ENCODE data around the gene AKAP6.

AKAP6 gene

DNA sequence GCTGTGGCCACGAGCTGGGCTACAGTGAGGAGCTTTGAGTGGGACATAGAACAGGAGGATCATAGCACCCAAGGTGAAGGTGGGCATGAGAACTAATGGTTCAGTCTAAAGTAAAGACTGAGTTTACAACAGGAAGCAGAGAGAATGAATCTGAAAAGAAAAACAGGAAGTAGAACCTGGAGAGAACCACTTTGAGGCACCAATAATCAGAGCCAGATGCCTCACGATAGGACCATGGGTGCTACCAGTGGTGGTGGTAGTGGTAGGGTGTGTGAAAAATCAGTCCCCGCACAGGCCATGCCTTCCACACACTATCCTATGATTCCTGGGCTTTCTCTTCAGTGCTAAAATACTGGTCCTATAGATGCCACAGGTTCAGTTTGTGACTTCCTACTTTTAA lies 293.6 kb downstream of the AKAP6 start:
- no peak for DNase-seq (ENCODE audit: low spot score)

DNA sequence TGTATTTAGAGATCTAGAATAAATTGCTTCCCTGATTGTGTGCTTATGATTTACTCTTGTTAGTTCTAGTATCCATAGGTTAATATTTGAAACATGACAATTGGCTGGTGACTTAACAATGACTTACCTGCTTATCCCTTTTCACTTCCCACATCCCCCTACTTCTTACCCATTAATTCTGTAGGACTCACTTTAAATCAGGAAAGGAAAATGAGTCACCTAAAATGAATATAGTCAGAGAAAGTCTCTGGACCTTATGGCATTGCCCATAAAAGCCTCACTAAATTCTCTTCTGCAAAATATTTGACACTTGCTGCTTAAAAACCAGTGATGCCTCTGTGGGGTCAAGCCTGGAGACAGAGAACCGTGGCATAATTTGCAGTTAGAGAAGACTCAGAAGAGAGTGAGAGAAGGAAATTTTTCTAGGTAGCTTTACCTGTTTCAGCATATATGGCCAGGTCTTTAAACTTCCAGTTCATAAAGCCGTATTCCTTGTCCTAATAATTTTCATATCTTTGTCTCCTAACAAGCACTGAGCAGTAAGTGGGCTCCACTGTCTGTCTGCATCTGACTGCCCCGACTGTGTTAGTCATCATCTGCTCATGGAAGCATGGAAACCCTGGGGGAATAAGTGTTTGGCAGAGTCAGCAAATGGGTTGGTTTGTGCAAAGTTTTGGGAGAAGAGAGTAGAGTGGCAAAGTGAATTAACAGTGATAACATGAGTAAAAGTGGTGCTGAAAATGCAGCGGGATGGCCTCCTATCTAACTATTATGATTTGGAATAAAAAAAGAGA lies 294.4 kb downstream of the AKAP6 start:
- DNase-seq (ENCODE audit: low spot score): no peak

DNA sequence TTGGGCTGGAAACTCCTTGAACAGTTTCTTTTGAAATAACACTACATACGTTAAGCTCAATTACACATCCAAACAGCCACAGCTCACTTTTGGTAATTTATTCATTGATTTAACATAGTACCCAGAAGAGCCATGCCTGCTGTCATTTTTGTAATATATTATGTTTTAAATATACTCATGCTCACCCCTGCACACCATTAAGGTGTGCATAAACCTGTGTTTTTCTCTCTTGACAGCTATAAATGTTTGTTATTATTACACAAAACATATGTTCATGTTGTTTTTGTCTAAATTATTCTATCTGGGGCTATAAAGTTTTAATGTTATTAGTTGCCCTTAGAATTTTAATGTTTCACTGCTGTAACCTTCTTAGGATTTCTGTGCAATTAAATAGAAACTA lies 296.1 kb downstream of the AKAP6 start:
- DNase-seq (ENCODE audit: low spot score): no peak

DNA sequence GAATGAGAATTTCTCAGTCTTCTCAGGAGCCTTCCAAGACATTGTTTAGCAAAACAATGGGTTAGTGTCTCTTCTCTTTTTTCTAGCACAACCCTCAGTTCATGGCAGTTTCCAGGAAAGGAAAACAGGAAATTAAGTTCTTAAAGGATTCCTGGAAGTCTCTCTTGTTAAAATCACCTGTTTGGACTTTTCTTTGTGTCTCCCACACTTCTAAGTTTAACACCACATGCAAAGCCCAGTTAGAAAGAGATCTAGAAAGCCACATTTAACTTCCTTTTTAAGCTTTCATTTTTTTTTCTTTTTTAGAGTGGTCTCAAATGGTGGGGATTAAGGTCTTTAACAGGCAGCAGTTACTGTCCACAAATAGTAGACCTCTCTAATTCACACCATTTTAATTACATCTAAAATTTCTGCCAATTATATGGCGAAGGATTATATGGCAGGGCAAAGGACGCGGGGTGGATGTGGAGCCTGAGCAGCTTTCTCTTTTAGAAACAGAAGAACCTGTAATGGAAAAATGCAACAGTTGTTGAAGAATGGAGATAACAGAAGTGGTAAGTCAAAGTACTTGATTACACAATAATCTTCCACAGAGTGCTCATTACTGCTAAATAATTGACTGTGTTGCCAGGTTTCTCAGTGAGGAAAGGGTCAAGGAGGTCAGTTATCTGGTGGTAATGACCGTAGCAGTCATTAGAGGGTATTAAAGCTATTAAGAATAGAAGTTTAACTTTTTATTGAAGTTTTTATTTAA lies 298.6 kb downstream of the AKAP6 start:
- no peak for DNase-seq (ENCODE audit: low spot score)

DNA sequence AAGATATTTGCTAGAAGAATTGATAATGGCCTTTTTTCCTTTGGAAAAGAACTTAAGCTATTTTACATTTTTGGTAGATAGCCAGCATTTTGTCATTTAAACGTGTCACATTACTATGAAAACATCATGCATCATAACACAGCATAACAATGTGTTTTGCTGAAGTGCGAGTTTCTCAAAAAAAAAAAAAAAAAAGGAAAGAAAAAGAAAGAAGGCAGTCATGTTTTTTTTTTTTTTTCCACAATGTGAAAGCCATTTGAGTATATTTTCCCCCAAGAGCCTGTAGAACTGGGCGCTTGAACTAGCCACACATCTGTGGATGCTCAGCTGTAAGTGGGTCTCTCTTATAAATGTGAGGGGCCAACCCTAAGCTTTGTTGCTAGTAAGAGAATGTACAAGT lies 300.1 kb downstream of the AKAP6 start:
- no peak for DNase-seq (ENCODE audit: low spot score)

DNA sequence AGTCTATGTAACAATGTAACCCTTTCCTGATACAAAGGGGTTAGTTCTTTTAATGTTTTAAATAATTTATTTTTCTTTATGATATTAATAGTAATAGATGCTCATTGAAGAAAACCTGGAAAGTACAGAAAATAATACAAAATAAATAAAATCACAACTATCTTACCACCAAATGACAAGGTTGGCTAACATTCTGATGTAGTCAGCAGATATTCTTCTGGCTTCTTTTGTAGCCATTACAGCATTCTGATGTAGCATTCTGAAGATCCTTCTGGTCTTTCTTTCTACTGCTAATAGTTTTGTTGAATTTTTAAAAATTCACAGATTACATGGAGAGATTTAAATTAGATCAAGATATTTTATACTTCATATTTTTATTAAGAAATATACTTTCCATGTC lies 301.6 kb downstream of the AKAP6 start:
- no peak for DNase-seq (ENCODE audit: low spot score)

DNA sequence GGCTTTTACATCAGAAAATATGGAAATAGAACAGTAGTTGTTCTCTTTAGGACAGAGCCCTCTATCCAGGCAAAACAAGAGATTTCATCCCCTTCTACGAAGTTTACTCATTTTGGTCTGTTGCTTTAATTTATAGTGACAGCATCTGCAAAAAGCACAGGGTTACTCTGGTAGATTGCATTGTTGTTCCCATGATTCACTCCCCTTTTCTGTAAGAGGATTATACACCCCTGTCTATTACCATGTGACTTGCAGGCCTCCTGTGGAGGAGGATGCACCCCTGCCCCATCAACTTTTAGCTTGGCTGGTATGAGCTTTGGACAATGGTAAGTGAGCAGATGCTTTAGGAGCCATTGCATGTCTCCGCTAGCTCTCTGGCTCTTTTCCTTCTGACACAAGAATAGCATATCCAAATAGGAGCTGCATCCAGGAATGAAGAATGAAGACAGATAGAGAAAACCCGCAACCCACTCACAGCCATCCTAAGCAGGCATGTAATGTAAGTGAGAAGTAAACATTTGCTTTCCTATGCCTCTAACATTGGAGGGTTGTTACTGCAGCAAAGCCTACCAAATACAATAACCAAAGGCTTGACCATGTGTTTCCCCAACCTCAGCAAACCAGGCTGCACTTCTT lies 304.2 kb downstream of the AKAP6 start:
- no peak for DNase-seq (ENCODE audit: low spot score)

DNA sequence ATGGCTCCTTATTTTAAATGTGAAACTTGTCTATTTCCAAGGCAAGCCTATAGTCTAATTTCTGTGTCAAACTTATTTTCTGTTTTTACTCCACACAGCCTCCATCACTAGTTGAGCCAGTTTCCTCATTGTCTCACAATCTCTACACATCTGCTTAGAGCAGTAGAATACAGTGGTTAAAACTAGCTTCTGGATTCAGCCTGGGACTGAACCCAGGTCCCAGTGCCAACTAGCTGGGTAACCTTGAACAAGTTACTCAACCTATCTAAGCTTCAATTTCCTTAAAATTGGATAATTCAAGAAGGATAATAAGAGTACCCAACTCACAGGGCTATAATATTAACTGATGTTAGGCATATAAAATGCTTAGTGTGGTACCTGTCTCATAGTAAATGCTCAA lies 304.8 kb downstream of the AKAP6 start:
- no peak for DNase-seq (ENCODE audit: low spot score)

DNA sequence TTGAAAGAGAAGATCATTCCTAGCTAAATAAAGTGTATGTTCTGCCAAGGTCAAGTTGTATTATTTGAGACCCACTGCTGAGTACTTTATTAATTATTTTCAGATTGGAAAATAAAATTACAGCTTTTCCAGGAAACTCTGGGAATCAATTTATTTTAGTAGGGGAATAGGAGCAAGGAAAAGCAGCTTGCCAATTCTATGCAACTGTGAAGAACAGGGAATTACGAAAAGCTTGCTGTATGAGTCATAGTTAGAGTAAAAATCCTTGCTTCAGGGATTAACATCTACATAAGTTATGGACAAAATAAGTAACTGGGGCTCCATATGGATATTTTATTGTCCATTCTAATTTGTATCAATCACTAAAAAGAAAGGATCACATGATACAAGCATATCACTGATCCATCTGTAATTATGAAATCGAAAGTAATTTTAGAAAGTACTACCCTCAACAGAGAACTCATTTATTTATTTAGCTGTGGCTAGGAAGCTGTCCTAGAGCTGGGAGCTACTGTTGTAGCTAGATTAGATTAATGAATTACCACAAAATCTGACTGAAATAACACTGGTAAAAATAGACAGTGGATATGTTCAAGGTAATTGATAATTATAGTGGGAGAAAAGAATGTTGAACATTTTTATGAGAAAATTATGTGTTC lies 306.1 kb downstream of the AKAP6 start:
- peak; percentile 34 for DNase-seq (ENCODE audit: low spot score)

DNA sequence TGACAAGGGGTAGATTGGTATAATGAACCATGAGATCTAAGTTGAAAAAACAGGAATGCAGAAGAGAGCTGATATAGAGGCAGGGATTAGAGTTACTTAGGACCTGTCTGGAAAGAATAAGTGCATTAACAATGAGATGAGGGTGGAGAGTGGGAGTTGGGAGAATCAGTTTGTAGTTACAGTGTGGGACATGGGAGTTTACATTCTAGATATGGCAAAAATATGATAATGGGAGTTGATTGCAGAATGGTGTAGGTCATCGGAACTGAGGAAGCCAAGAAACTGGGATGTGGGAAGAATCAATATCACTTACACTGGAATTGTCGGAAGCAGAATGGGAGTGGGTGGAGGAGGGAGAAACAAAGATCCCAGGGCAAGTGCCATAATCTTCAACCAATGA lies 308.5 kb downstream of the AKAP6 start:
- no peak for DNase-seq (ENCODE audit: low spot score)

DNA sequence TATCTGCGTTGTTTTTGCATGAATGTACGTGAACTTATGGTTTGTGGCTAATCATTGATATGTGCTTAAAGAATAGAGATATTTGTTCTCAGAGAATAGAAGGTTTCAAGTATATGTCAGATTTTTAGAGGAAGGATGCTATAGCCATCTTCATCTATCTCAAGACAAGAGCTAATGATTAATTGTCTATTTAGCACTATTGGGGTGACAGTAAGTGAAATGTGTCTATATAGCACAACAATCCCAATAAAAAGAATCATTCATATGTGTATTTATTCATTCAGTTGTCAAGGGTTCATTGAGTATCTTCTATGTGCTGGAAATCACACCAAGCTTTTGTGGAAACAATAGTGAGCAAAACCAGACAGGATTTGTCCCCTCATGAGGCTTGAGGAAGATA lies 310.1 kb downstream of the AKAP6 start:
- no peak for DNase-seq (ENCODE audit: low spot score)

DNA sequence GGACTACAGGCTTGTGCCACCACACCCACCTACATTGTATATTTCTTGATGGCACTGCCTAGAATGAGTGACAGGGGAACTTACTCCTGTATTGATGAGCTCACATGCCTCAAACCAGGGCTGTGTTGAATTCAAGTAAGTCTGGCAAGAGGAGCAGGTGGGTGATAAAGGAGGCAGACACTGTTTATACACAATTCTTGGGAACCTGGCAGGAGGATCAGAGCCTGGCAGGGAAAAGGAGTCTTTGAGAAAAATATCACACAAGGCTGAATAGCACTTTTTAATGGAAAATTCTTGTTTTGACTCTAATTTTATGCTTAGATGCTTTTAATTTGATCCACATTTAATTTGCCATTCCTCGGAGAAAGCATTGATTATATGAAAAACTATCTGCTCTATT lies 316.5 kb downstream of the AKAP6 start:
- DNase-seq (ENCODE audit: low spot score): no peak

DNA sequence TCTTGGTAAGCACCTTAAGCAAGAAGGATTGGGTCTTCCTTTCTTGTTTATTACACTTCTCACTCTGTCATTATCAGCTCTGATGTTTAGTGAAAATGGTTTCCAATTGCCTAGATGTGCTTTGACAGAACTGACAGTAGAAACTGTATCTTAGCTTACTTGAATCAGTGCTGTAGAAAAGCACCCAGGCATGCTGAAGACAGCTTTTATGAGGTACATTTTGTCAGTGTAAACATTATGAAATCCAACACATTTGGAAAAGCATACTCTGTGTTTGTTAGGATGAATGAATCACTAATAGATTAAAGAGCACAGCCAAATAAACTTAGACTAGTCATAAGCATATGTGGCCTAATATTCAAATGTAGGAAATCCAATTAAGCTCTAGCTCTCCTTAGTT lies 319.3 kb downstream of the AKAP6 start:
- no peak for DNase-seq (ENCODE audit: low spot score)

DNA sequence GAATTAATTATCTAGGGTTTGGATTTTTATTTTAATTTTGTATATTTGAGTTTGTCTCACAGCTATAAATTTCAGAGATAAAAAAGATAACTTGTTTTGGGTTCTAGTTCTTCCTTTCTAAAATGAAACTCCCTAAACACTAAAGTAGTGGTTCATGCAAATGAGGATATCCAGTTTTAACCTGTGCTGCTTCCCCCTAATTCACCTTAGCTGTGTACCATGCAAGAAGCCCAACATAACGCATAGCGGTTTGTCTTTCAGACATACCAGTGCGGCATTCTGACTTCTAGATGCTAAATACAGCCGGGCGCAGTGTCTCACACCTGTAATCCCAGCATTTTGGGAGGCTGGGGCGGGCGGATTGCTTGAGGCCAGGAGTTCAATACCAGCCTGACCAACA lies 320.9 kb downstream of the AKAP6 start:
- DNase-seq (ENCODE audit: low spot score): no peak

DNA sequence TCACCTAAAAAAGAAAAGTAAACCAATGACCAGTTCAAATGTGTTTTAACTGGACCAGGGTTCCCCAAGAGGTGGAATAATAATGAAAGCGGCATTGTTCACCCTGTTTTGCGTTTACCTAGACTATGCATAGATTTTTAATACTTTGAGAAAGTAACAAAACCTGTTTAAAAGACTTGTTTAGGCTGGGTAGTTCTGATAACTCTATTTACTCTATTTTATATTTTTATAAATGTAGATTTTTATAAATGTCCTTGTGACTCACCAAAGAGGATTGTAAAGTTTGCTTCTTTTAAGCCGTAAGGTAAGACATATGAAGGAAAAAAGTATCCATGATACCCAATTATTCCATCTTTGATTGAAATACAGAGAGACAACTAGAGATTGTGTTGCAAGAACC lies 321.6 kb downstream of the AKAP6 start:
- DNase-seq (ENCODE audit: low spot score): no peak

DNA sequence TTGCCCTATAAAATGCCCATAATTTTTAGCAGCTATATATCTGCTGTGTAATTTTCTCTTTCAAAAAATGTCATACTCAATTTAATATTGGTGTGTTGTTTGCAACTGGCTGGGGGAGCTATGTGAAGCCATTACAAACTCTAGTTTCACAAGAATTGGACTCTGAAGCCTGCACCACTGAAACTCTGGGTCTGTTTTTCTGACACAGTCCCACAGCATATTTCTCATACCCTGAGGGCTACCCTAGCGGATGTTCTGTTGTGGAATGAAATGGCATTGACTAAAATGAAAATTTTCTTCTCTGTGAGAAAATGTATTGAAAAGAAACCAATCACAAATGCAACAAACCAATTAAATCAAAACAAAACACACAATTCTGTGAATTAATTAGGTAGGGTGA lies 325.0 kb downstream of the AKAP6 start:
- no peak for DNase-seq (ENCODE audit: low spot score)

DNA sequence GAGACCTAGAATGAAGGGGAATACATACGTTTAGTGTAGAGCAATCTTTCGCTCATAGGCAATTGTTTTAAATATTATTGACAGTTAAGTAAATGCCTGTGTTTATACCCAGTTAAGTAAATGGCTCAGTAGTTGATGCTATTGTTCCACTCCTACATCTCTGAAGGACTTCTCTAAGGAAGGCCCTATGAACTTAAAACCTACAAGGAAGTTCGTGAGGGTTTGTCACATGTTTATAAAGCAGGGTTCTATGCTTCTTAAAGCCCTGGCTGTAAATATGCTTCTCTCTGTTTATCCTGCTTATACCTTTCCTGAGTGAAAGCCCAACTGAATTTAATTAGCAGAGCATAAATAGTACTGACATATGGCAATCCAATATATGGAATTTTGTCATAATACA lies 327.5 kb downstream of the AKAP6 start:
- DNase-seq (ENCODE audit: low spot score): no peak

DNA sequence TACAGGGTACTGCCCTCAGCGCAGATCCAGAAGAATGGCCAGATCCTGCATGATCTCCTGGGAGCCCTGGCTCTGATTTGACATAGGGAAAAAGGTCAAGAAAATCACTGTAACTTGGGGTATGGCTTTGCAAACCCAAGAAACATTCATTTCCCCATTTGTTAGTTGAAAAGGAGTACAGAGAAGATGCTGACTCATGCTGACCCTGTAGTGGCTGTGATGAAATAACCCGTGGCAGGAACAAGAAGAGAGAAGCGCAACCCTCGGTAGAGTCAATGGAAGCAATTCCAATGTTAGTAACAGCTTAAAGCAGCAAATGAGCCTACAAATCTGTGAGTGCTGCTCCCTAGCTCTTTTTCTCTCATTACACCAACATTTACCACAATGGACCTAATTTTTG lies 328.0 kb downstream of the AKAP6 start:
- DNase-seq (ENCODE audit: low spot score): peak; percentile 90

DNA sequence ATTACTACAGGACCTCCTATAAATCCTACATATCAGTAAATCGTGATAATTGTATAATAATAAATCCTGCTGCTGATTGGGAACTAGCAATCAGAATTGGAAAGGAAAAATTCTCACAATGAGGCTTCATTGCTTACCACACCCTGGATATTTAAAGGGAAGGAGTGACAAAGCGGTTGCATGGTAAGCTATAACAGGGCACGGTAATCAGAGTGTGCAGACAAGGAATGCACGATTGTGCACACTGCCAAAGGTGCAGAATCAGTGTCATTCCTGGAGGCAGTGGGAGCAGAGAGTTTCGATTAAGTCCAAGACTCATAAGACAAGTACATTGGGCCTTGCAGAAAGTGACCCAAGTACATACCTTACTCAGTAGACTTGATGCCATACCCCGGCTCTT lies 332.1 kb downstream of the AKAP6 start:
- no peak for DNase-seq (ENCODE audit: low spot score)

DNA sequence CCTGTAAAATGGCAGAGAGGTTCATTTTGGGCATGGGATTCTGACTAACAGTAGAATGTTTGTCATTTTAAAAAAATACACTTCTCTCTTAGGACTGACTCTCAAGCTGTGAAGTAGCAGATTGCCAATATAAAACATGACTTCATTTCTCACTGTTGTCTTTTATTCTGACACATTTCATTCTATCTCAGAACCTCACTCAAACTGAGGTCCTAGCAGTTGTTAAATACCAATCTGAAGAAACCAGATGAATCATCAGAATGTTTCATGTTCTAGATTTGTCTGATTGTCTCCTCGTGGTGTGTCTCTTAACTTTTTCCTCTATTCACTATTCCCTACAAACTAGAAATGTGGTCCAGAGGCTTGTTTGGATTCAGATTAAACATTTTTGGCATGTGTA lies 333.1 kb downstream of the AKAP6 start:
- DNase-seq (ENCODE audit: low spot score): no peak

DNA sequence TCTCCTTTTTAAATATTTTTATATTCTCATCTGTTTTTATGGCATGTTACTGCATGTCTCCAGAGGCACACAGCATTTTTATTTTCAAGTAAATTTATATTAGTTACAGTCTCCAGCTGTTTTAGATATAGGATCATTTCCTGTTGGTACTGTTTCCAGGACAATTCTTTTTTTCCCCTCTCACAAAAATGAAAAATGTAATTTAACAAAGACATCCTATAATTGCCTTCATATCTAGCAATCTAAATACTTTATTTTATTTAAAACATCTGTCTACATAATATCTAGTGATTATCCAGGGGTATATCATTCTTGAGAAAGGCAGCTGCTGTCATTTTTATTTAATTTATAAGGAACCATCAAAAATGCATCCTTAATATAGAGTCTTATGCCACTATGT lies 337.2 kb downstream of the AKAP6 start:
- no peak for DNase-seq (ENCODE audit: low spot score)

DNA sequence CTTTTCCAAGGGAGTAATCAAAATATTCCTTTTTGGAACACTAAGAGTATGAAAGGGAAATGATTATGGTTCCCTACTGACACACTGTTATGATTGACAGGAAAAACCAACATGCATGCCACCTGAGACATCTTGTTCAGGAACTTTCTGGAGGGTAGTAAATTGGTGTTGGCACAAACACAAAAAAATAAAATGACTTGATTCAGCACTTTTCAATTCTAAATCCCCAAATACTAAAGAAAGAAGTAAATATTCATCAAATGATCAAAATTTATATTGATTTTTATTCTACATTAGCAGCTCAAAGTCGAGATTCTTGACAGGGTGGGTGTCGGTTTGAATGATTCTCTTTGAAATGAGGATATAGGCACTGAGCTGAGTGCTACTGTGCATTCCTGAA lies 338.2 kb downstream of the AKAP6 start:
- no peak for DNase-seq (ENCODE audit: low spot score)

DNA sequence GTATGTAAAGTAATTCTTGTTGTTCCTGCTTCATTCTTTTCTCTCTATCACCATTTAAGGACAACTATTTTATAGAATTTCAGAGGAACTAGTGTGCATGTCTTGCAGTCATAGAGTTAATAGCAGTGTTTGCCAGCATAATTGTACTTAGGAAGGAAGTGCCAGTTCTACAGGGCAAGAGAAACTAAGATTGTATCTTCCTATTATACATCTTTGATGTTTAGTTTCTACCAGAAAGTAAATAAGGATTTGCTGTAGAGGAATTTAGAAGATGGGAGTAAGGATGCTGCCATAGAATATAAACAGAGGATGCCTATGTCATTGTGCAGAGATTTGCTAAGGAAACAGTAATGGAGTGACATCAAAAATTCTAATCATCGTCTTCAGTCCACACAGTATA lies 338.7 kb downstream of the AKAP6 start:
- DNase-seq (ENCODE audit: low spot score): no peak

Measured in pons (tissue), 1 donor.